ENCODE data around the gene CAMK2D. TPM values are rescaled to one million over a fixed set of nuclear protein-coding genes. Genes with fewer than 3 reads are reported as not detected.

Gene CAMK2D
- total RNA-seq, 1 experiment from 2014 or later: 22.1 TPM

- TF ChIP-seq, protein P1, sequence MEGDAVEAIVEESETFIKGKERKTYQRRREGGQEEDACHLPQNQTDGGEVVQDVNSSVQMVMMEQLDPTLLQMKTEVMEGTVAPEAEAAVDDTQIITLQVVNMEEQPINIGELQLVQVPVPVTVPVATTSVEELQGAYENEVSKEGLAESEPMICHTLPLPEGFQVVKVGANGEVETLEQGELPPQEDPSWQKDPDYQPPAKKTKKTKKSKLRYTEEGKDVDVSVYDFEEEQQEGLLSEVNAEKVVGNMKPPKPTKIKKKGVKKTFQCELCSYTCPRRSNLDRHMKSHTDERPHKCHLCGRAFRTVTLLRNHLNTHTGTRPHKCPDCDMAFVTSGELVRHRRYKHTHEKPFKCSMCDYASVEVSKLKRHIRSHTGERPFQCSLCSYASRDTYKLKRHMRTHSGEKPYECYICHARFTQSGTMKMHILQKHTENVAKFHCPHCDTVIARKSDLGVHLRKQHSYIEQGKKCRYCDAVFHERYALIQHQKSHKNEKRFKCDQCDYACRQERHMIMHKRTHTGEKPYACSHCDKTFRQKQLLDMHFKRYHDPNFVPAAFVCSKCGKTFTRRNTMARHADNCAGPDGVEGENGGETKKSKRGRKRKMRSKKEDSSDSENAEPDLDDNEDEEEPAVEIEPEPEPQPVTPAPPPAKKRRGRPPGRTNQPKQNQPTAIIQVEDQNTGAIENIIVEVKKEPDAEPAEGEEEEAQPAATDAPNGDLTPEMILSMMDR (IDR thresholded peaks at IDR 0.05; ENCODE audit: unreplicated experiment): no peak
- Mint-ChIP-seq H3K36me3 (ENCODE audit: insufficient read depth, unreplicated experiment) (no peaks in the 10 kb centered on the region), H3K27ac (ENCODE audit: unreplicated experiment) (no peak overlapping the region), H3K9me3 (ENCODE audit: low read depth, unreplicated experiment) (no peaks in the 10 kb centered on the region), H3K4me1 (ENCODE audit: low read depth, unreplicated experiment) (peaks cover 27% of the 10 kb centered on the region), H3K27me3 (ENCODE audit: unreplicated experiment) (no peaks in the 10 kb centered on the region), H3K4me3 (ENCODE audit: low read depth, unreplicated experiment) (no peak overlapping the region)
- no peak for DNase-seq
- intact Hi-C loops (cut with micrococcal nuclease; ENCODE audit: unreplicated experiment): no loop called here
- BruUV-seq (replicated peaks): no TSS peak
- CTCF ChIA-PET: no interaction called here
These were observed 85.5 kb downstream of the CAMK2D start for GRCh38 chr4:113675731-113676697.

GRCh38 chr4:113674733-113675132 is 86.8 kb downstream of the CAMK2D start:
- no peak overlapping the region for H3K4me3 Mint-ChIP-seq (ENCODE audit: low read depth, unreplicated experiment)
- intact Hi-C loops (cut with micrococcal nuclease; ENCODE audit: unreplicated experiment): loop anchor here (5.0 kb wide), 1 partner anchor 37 kb away; no protein-coding TSS in a partner anchor
- no TSS peak for BruUV-seq (replicated peaks)
- H3K36me3 Mint-ChIP-seq (ENCODE audit: insufficient read depth, unreplicated experiment): no peaks in the 10 kb centered on the region
- DNase-seq: no peak
- CTCF ChIA-PET: interaction anchor here (1.4 kb wide), 1 partner anchor 34 kb away, joined by 3 read pairs; no protein-coding TSS in a partner anchor
- no peak overlapping the region for H3K27ac Mint-ChIP-seq (ENCODE audit: unreplicated experiment)
- no peaks in the 10 kb centered on the region for H3K9me3 Mint-ChIP-seq (ENCODE audit: low read depth, unreplicated experiment)
- H3K4me1 Mint-ChIP-seq (ENCODE audit: low read depth, unreplicated experiment): peaks cover 27% of the 10 kb centered on the region
- H3K27me3 Mint-ChIP-seq (ENCODE audit: unreplicated experiment): no peaks in the 10 kb centered on the region
- TF ChIP-seq, protein P1 (IDR thresholded peaks at IDR 0.05; ENCODE audit: unreplicated experiment): no peak

- DNase-seq: no peak
- no peak overlapping the region for H3K27ac Mint-ChIP-seq (ENCODE audit: unreplicated experiment)
- intact Hi-C loops (cut with micrococcal nuclease; ENCODE audit: unreplicated experiment): loop anchor here (5.0 kb wide), 1 partner anchor 37 kb away; no protein-coding TSS in a partner anchor
- no peaks in the 10 kb centered on the region for H3K36me3 Mint-ChIP-seq (ENCODE audit: insufficient read depth, unreplicated experiment)
- CTCF ChIA-PET: interaction anchor here (1.4 kb wide), 2 partner anchors 33 to 127 kb away, joined by 3 to 4 read pairs; no protein-coding TSS in a partner anchor
- TF ChIP-seq, protein P1 (IDR thresholded peaks at IDR 0.05; ENCODE audit: unreplicated experiment): no peak
- H3K9me3 Mint-ChIP-seq (ENCODE audit: low read depth, unreplicated experiment): no peaks in the 10 kb centered on the region
- BruUV-seq (replicated peaks): no TSS peak
- peaks cover 27% of the 10 kb centered on the region for H3K4me1 Mint-ChIP-seq (ENCODE audit: low read depth, unreplicated experiment)
- no peaks in the 10 kb centered on the region for H3K27me3 Mint-ChIP-seq (ENCODE audit: unreplicated experiment)
- no peak overlapping the region for H3K4me3 Mint-ChIP-seq (ENCODE audit: low read depth, unreplicated experiment)
These were observed 87.3 kb downstream of the CAMK2D start for GRCh38 chr4:113674251-113674650.

DNA sequence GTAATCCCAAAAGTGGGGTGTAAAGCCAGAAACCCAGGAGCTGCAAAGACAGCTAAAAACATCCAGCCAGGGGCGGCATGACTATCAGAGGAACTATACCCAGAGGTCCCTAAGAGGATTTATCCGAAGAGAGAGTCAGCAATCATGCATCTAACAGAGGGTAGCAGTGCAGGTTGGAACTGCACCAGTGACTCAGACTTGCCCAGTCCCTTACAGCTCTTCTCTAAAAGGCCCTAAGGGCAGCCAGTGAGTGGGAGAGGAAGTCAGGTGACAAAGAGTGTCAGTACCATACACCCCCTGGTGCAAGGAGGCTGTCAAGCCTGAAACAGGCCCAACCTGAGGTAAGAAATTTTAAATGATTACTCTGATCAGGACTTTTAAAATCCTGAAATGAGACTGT is 88.1 kb downstream of the CAMK2D start:
- TF ChIP-seq, protein P1 (IDR thresholded peaks at IDR 0.05; ENCODE audit: unreplicated experiment): no peak
- intact Hi-C loops (cut with micrococcal nuclease; ENCODE audit: unreplicated experiment): loop anchor here (5.0 kb wide), 1 partner anchor 36 kb away; no protein-coding TSS in a partner anchor
- Mint-ChIP-seq H3K9me3 (ENCODE audit: low read depth, unreplicated experiment) (no peaks in the 10 kb centered on the region), H3K4me1 (ENCODE audit: low read depth, unreplicated experiment) (peaks cover 27% of the 10 kb centered on the region), H3K4me3 (ENCODE audit: low read depth, unreplicated experiment) (no peak overlapping the region), H3K36me3 (ENCODE audit: insufficient read depth, unreplicated experiment) (no peaks in the 10 kb centered on the region), H3K27ac (ENCODE audit: unreplicated experiment) (no peak overlapping the region), H3K27me3 (ENCODE audit: unreplicated experiment) (no peaks in the 10 kb centered on the region)
- CTCF ChIA-PET: interaction anchor here (1.4 kb wide), 2 partner anchors 33 to 126 kb away, joined by 3 to 4 read pairs; no protein-coding TSS in a partner anchor
- BruUV-seq (replicated peaks): no TSS peak
- peak; percentile 25 for DNase-seq

Data from Calu3 (cell line).